Neural progenitor cell (in vitro differentiated cells): Measurements from ENCODE around the gene TMEM108. TPM values are rescaled to one million over a fixed set of nuclear protein-coding genes. Genes with fewer than 3 reads are reported as not detected.

Experiments
- DNase-seq: peaks from one replicate; pipeline ENCODE4 v3.0.0-alpha.2; 2016; ENCODE audit warnings: low spot score
- H2AFZ ChIP-seq: fragments of 200-600 bp; sonication (generic); replicated peaks from 2 replicates; pipeline ENCODE4 v1.6.1; 2016; ENCODE audit warnings: antibody characterized with exemption
- H3F3A ChIP-seq: fragments of 200-600 bp; sonication (generic); 2 replicates; pipeline ENCODE4 v1.6.1; 2016; ENCODE audit warnings: antibody characterized with exemption, low read depth
- H3K27ac ChIP-seq: fragments of 200-600 bp; sonication (generic); 2 replicates; pipeline ENCODE4 v1.5.1; 2016; ENCODE audit warnings: mild to moderate bottlenecking
- H3K27me3 ChIP-seq: fragments of 200-600 bp; sonication (generic); 2 replicates; pipeline ENCODE4 v1.6.1; 2016; ENCODE audit warnings: mild to moderate bottlenecking, moderate library complexity
- H3K36me3 ChIP-seq: fragments of 200-600 bp; sonication (generic); 2 replicates; pipeline ENCODE4 v1.5.1; 2016
- H3K4me1 ChIP-seq: fragments of 200-600 bp; sonication (generic); 2 replicates; pipeline ENCODE4 v1.6.1; 2016; ENCODE audit warnings: mixed run types
- H3K4me2 ChIP-seq: fragments of 200-600 bp; sonication (generic); 2 replicates; pipeline ENCODE4 v1.6.1; 2016
- H3K4me3 ChIP-seq: fragments of 200-600 bp; sonication (generic); 2 replicates; pipeline ENCODE4 v1.5.1; 2016
- H3K79me2 ChIP-seq: fragments of 200-600 bp; sonication (generic); 2 replicates; pipeline ENCODE4 v1.6.1; 2016; ENCODE audit warnings: low read depth
- H3K9ac ChIP-seq: fragments of 200-600 bp; sonication (generic); 2 replicates; pipeline ENCODE4 v1.6.1; 2016
- H3K9me3 ChIP-seq: fragments of 200-600 bp; sonication (generic); 2 replicates; pipeline ENCODE4 v1.5.1; 2016; ENCODE audit warnings: low read depth
- H4K20me1 ChIP-seq: fragments of 200-600 bp; sonication (generic); 2 replicates; pipeline ENCODE4 v1.6.1; 2016; ENCODE audit warnings: low read depth
- H3K27ac Mint-ChIP-seq: 3 replicates; pipeline ENCODE4 v1.8.0; 2021; ENCODE audit warnings: mixed read lengths
- H3K27me3 Mint-ChIP-seq: 2 replicates; pipeline ENCODE4 v1.8.0; 2022; ENCODE audit warnings: low read depth, mild to moderate bottlenecking, inconsistent platforms, moderate library complexity, mixed read lengths; ENCODE audit not compliant: insufficient read depth
- H3K36me3 Mint-ChIP-seq: 3 replicates; pipeline ENCODE4 v1.8.0; 2021; ENCODE audit warnings: mixed read lengths
- H3K4me1 Mint-ChIP-seq: 3 replicates; pipeline ENCODE4 v1.8.0; 2021; ENCODE audit warnings: mixed read lengths
- H3K4me3 Mint-ChIP-seq: 3 replicates; pipeline ENCODE4 v1.8.0; 2021; ENCODE audit warnings: mild to moderate bottlenecking, moderate library complexity, mixed read lengths
- H3K9me3 Mint-ChIP-seq: 3 replicates; pipeline ENCODE4 v1.8.0; 2020; ENCODE audit warnings: mixed read lengths
- EZH2 ChIP-seq: fragments of 200-600 bp; sonication (generic); IDR thresholded peaks from 2 replicates; pipeline ENCODE4 v1.6.1; 2017; ENCODE audit warnings: antibody characterized with exemption, mild to moderate bottlenecking, moderate library complexity
- EZH2phosphoT487 ChIP-seq: fragments of 200-600 bp; sonication (generic); IDR thresholded peaks from 2 replicates; pipeline ENCODE4 v1.6.1; 2017; ENCODE audit warnings: antibody characterized with exemption
- total RNA-seq: library from RNA; depleted of rRNA; stranded (reverse); fragments of >200 nt; gene quantifications from 2 replicates; pipeline ENCODE4 v1.2.3, GENCODE V29; 2015; ENCODE audit warnings: low replicate concordance
- TF ChIP-seq, protein P1 (sequence below): fragments of 200-600 bp; sonication (generic); IDR thresholded peaks from 2 replicates; pipeline ENCODE4 v1.5.1; 2017; ENCODE audit warnings: antibody characterized with exemption, mild to moderate bottlenecking

TMEM108 gene
- total RNA-seq, 1 donor from 2014 or later = 4.8 TPM

- peaks cover 5% of the 10 kb centered on the region for H3K9me3 Mint-ChIP-seq
- Histone ChIP-seq H3K4me2 (no peak overlapping the region), H3K4me3 (no peak overlapping the region), H2AFZ (peak overlapping the region; percentile 15), H3F3A (no peaks in the 10 kb centered on the region), H4K20me1 (no peaks in the 10 kb centered on the region), H3K9ac (no peak overlapping the region), H3K36me3 (no peaks in the 10 kb centered on the region), H3K4me1 (peaks cover 11% of the 10 kb centered on the region), H3K27me3 (no peaks in the 10 kb centered on the region), H3K79me2 (no peaks in the 10 kb centered on the region), H3K27ac (no peak overlapping the region), H3K9me3 (no peaks in the 10 kb centered on the region)
- TF ChIP-seq, protein P1, sequence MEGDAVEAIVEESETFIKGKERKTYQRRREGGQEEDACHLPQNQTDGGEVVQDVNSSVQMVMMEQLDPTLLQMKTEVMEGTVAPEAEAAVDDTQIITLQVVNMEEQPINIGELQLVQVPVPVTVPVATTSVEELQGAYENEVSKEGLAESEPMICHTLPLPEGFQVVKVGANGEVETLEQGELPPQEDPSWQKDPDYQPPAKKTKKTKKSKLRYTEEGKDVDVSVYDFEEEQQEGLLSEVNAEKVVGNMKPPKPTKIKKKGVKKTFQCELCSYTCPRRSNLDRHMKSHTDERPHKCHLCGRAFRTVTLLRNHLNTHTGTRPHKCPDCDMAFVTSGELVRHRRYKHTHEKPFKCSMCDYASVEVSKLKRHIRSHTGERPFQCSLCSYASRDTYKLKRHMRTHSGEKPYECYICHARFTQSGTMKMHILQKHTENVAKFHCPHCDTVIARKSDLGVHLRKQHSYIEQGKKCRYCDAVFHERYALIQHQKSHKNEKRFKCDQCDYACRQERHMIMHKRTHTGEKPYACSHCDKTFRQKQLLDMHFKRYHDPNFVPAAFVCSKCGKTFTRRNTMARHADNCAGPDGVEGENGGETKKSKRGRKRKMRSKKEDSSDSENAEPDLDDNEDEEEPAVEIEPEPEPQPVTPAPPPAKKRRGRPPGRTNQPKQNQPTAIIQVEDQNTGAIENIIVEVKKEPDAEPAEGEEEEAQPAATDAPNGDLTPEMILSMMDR = no peak
- no peak for TF ChIP-seq EZH2
- no peak for TF ChIP-seq EZH2phosphoT487
- H3K36me3 Mint-ChIP-seq = peaks cover 1% of the 10 kb centered on the region
- H3K27me3 Mint-ChIP-seq = no peaks in the 10 kb centered on the region
- H3K4me3 Mint-ChIP-seq = no peak overlapping the region
- DNase-seq = no peak
- H3K4me1 Mint-ChIP-seq = peaks cover 12% of the 10 kb centered on the region
- no peak overlapping the region for H3K27ac Mint-ChIP-seq
Measured at GRCh38 chr3:133444423-133444774, 406.2 kb downstream of the TMEM108 start.

DNA sequence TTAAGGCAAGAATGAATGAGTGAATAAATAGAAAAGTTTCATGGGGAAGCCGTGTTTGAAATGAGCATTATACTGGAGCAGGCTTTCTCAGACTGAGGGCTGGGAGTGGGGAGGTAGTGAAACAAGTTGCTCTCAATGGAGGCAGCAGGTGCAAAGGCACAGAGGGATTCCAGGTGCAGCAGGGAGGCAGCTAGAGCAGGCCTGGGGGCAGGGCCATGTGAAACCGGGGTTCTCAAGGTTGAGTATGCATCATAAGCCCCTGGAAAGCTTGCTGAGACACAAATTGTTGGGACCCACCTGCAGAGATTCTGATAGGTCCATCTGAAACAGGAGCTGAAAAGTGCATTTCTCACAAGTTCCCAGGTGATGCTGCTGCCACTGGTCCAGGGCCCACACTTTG is 406.9 kb downstream of the TMEM108 start:
- peaks cover 12% of the 10 kb centered on the region for H3K4me1 Mint-ChIP-seq
- Histone ChIP-seq H3K36me3 (no peaks in the 10 kb centered on the region), H3K4me1 (peaks cover 11% of the 10 kb centered on the region), H3K9ac (no peak overlapping the region), H3K4me3 (no peak overlapping the region), H3K79me2 (no peaks in the 10 kb centered on the region), H3K4me2 (no peak overlapping the region), H3F3A (no peaks in the 10 kb centered on the region), H3K27ac (no peak overlapping the region), H4K20me1 (no peaks in the 10 kb centered on the region), H3K27me3 (no peaks in the 10 kb centered on the region), H2AFZ (peak overlapping the region; percentile 15), H3K9me3 (no peaks in the 10 kb centered on the region)
- peaks cover 1% of the 10 kb centered on the region for H3K36me3 Mint-ChIP-seq
- TF ChIP-seq EZH2phosphoT487 (no peak), EZH2 (no peak)
- TF ChIP-seq, protein P1 = no peak
- H3K9me3 Mint-ChIP-seq = no peaks in the 10 kb centered on the region
- no peak for DNase-seq
- no peaks in the 10 kb centered on the region for H3K27me3 Mint-ChIP-seq
- H3K27ac Mint-ChIP-seq = no peak overlapping the region
- no peak overlapping the region for H3K4me3 Mint-ChIP-seq
